Adrenal gland (tissue), 5 donors: ENCODE measurements around the gene ACY1.

ENCODE experiments used
- POLR2A ChIP-seq, 2 donors: fragments of 450-650 bp; IDR thresholded peaks; one replicate each; pipeline ENCODE4 v1.6.1; 2017; ENCODE audit warnings: antibody characterized with exemption in 2 of 2, mild to moderate bottlenecking in 2 of 2, moderate library complexity in 1 of 2
- TF ChIP-seq, protein P1 (sequence below), 6 experiments: fragments of 450-650 bp in 4 of 6; fragments of 200-600 bp in 2 of 6; sonication (generic) in 1 of 6; IDR thresholded peaks; 1 replicate in 5 of 6; 2 replicates in 1 of 6; pipeline versions ENCODE4 v1.5.1 to v1.8.0; 2016 to 2021; ENCODE audit warnings: antibody characterized with exemption in 6 of 6, mild to moderate bottlenecking in 2 of 6, moderate library complexity in 1 of 6
- donor health status: DM: no; HTN: no; CAD: no.

DNA sequence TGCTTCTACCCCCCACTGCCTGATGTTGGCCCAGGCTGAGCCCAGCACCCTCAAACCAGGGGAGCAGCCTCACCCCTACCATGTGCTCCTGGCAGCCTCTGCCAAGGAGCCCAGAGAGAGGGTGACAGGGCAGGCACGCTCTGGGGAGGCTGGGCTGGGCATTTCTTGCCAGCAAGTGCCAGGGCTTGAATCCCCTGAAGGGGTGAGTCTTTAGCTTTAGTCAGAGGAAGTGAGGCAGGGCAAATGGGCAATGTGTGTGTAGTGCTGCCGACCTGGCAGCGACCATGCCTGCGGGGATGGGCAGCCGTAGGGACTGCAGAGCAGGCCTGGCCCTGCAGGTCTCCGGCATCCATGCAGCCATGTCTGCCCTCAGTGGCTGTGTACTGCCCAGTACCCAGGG is 54.9 kb downstream of the ACY1 start:
- TF ChIP-seq, protein P1, sequence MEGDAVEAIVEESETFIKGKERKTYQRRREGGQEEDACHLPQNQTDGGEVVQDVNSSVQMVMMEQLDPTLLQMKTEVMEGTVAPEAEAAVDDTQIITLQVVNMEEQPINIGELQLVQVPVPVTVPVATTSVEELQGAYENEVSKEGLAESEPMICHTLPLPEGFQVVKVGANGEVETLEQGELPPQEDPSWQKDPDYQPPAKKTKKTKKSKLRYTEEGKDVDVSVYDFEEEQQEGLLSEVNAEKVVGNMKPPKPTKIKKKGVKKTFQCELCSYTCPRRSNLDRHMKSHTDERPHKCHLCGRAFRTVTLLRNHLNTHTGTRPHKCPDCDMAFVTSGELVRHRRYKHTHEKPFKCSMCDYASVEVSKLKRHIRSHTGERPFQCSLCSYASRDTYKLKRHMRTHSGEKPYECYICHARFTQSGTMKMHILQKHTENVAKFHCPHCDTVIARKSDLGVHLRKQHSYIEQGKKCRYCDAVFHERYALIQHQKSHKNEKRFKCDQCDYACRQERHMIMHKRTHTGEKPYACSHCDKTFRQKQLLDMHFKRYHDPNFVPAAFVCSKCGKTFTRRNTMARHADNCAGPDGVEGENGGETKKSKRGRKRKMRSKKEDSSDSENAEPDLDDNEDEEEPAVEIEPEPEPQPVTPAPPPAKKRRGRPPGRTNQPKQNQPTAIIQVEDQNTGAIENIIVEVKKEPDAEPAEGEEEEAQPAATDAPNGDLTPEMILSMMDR (IDR thresholded peaks at IDR 0.05) = no peak
- no peak for TF ChIP-seq POLR2A (IDR thresholded peaks at IDR 0.05)
